ENCODE data around the gene SDR39U1. TPM values are rescaled to one million over a fixed set of nuclear protein-coding genes. Genes with fewer than 3 reads are reported as not detected.

SDR39U1 gene
- polyA plus RNA-seq, 1 experiment, result 43.4 TPM

- POLR2A ChIA-PET, result no interaction called here
- Histone ChIP-seq H3K4me3 (ENCODE audit: low read depth, low read length) (no peak overlapping the region), H3K36me3 (ENCODE audit: control insufficient read depth, insufficient read depth, low read length) (peaks cover 38% of the 10 kb centered on the region), H3K27me3 (ENCODE audit: control insufficient read depth, insufficient read depth, low read length) (no peaks in the 10 kb centered on the region)
- CTCF ChIA-PET, result interaction anchor here (0.6 to 11.6 kb wide), 14 partner anchors 16 to 377 kb away, joined by 3 to 491 read pairs (median 8); partner anchors contain the start of genes ADCY4, CIDEB, LTB4R2 and RIPK3
- no peak for DNase-seq (ENCODE audit: low read depth)
- no peak for TF ChIP-seq CTCF (IDR thresholded peaks at IDR 0.05; ENCODE audit: insufficient read depth, low read depth, low read length)
Observed at GRCh38 chr14:24435192-24435810, 7.3 kb downstream of the SDR39U1 start.

DNA sequence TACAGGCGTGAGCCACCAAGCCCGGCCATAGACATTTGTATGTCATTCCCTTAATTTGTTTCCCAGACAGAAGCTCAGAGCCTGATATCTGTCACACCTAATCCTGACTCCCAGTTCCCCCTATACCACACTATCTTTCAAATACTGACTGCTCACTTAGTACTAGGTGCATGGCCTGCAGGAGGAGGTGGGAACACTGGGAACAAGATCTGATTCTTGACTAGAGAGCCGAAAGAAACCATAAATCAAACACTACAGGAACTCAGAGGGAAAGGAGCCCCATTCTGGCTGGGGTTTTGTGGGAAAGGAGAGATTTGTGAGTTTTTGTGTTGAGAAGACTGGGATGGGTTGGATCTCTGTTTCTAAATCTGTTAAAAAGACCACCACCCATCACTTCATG lies 7.9 kb downstream of the SDR39U1 start:
- CTCF ChIA-PET, result interaction anchor here (1.1 to 11.6 kb wide), 6 partner anchors 23 to 122 kb away, joined by 3 to 491 read pairs (median 14); partner anchors contain the start of genes ADCY4 and RIPK3
- POLR2A ChIA-PET, result no interaction called here
- no peak for TF ChIP-seq CTCF (IDR thresholded peaks at IDR 0.05; ENCODE audit: insufficient read depth, low read depth, low read length)
- H3K27me3 ChIP-seq (ENCODE audit: control insufficient read depth, insufficient read depth, low read length), result no peaks in the 10 kb centered on the region
- H3K36me3 ChIP-seq (ENCODE audit: control insufficient read depth, insufficient read depth, low read length), result peaks cover 32% of the 10 kb centered on the region
- DNase-seq (ENCODE audit: low read depth), result no peak
- H3K4me3 ChIP-seq (ENCODE audit: low read depth, low read length), result no peak overlapping the region

GRCh38 chr14:24434036-24434435 lies 8.5 kb downstream of the SDR39U1 start:
- POLR2A ChIA-PET, result no interaction called here
- no peak for TF ChIP-seq CTCF (IDR thresholded peaks at IDR 0.05; ENCODE audit: insufficient read depth, low read depth, low read length)
- no peak overlapping the region for H3K4me3 ChIP-seq (ENCODE audit: low read depth, low read length)

DNA sequence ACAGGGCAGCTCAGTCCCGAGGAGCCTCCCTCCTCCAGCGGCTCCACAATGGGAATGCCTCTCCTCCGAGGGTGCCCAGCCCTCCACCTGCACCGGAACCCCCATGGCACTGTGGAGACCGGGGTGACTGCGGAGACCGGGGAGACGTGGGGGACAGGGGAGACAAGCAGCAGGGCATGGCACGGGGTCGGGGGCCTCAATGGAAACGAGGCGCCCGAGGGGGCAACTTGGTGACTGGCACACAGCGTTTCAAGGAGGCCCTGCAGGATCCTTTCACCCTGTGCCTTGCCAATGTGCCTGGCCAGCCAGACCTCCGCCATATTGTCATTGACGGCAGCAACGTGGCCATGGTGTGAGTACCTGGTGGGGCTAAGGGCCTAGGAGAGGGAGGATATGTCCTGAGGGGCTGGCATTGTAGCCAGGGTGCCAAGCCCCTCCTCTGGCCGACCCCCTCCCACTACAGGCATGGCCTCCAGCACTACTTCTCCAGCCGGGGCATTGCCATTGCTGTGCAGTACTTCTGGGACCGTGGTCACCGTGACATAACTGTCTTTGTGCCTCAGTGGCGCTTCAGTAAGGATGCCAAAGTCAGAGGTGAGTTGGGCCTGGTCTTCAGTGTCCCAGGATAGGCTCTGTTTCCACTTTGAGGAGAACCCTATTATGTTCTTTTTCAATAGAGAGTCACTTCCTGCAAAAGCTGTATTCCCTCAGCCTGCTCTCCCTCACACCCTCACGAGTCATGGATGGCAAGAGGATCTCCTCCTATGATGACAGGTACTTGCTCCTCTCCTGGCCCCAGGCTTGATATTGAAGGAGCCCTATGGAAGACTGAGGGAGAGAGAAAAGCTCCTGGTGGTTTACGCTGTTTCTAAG lies 10.1 kb downstream of the SDR39U1 start:
- Histone ChIP-seq H3K36me3 (ENCODE audit: control insufficient read depth, insufficient read depth, low read length) (peaks cover 22% of the 10 kb centered on the region), H3K27me3 (ENCODE audit: control insufficient read depth, insufficient read depth, low read length) (no peaks in the 10 kb centered on the region), H3K4me3 (ENCODE audit: low read depth, low read length) (peak overlapping the region; percentile 34)
- POLR2A ChIA-PET, result interaction anchor here (0.8 to 1.1 kb wide), 6 partner anchors 9 to 888 kb away, joined by 3 to 8 read pairs (median 4); partner anchors contain the start of gene SDR39U1
- no peak for TF ChIP-seq CTCF (IDR thresholded peaks at IDR 0.05; ENCODE audit: insufficient read depth, low read depth, low read length)
- CTCF ChIA-PET, result interaction anchor here (0.6 to 11.6 kb wide), 39 partner anchors 8 to 425 kb away, joined by 3 to 491 read pairs (median 6); partner anchors contain the start of genes ADCY4, CIDEB, DHRS1 and IRF9
- no peak for DNase-seq (ENCODE audit: low read depth)

More at GRCh38 chr14:24434036-24434435, 8.5 kb downstream of the SDR39U1 start:
- Histone ChIP-seq H3K36me3 (ENCODE audit: control insufficient read depth, insufficient read depth, low read length) (peaks cover 31% of the 10 kb centered on the region), H3K27me3 (ENCODE audit: control insufficient read depth, insufficient read depth, low read length) (no peaks in the 10 kb centered on the region)
- CTCF ChIA-PET, result interaction anchor here (1.1 to 11.6 kb wide), 7 partner anchors 8 to 122 kb away, joined by 3 to 491 read pairs (median 4); partner anchors contain the start of genes ADCY4 and RIPK3
- DNase-seq (ENCODE audit: low read depth), result no peak

Data from BJ (cell line).